Dedifferentiated amniotic fluid mesenchymal stem cell (primary cell): ENCODE results near the gene LAPTM4A.
"Not testable (repeated sequence)": the region's sequence is repeated elsewhere in the genome, so short reads cannot be mapped to it uniquely, and the experiment has no call there.

Experiments used
- DNase-seq: peaks from one replicate; pipeline ENCODE4 v3.0.0-alpha.2; 2016; ENCODE audit errors: extremely low spot score

LAPTM4A gene

GRCh38 chr2:20050646-20051531, 539 bp downstream of the LAPTM4A start:
- peak; percentile 79 for DNase-seq

- no peak for DNase-seq
Measured at GRCh38 chr2:20050104-20050645, 1.3 kb downstream of the LAPTM4A start.

- DNase-seq, result no peak
Measured at GRCh38 chr2:20049637-20050036, 1.8 kb downstream of the LAPTM4A start.

- no peak for DNase-seq
Measured at GRCh38 chr2:20048488-20049448, 2.7 kb downstream of the LAPTM4A start.

- not testable (repeated sequence) for DNase-seq
Measured at GRCh38 chr2:20045712-20046292, 5.6 kb downstream of the LAPTM4A start.

GRCh38 chr2:20044778-20045177, 6.7 kb downstream of the LAPTM4A start:
- no peak for DNase-seq

- no peak for DNase-seq
Measured at GRCh38 chr2:20042531-20042930, 8.9 kb downstream of the LAPTM4A start.

GRCh38 chr2:20040489-20041172, 10.8 kb downstream of the LAPTM4A start:
- no peak for DNase-seq

GRCh38 chr2:20037660-20038059, 13.8 kb downstream of the LAPTM4A start:
- DNase-seq, result no peak

- no peak for DNase-seq
Measured at GRCh38 chr2:20035955-20036666, 15.3 kb downstream of the LAPTM4A start.

GRCh38 chr2:20034821-20035220, 16.6 kb downstream of the LAPTM4A start:
- no peak for DNase-seq

- no peak for DNase-seq
Measured at GRCh38 chr2:20034218-20034617, 17.2 kb downstream of the LAPTM4A start.

GRCh38 chr2:20033322-20033721, 18.1 kb downstream of the LAPTM4A start:
- DNase-seq, result no peak

GRCh38 chr2:20030224-20030623, 21.2 kb downstream of the LAPTM4A start:
- no peak for DNase-seq

GRCh38 chr2:20027705-20028434, 23.6 kb downstream of the LAPTM4A start:
- DNase-seq, result no peak

- no peak for DNase-seq
Measured at GRCh38 chr2:20027260-20027677, 24.2 kb downstream of the LAPTM4A start.

- no peak for DNase-seq
Measured at GRCh38 chr2:20025065-20025786, 26.2 kb downstream of the LAPTM4A start.

- no peak for DNase-seq
Measured at GRCh38 chr2:20023688-20024087, 27.7 kb downstream of the LAPTM4A start.

- no peak for DNase-seq
Measured at GRCh38 chr2:20021405-20022009, 29.9 kb downstream of the LAPTM4A start.
